ENCODE measurements around the gene MPV17L2.

GRCh38 chr19:18226956-18227780 is 34.1 kb downstream of the MPV17L2 start:
- TF ChIP-seq CTCF (IDR thresholded peaks at IDR 0.05) (no peak), ZFX (IDR thresholded peaks at IDR 0.05; ENCODE audit: borderline replicate concordance) (no peak)

Measured in 22Rv1 (cell line).